ENCODE data around the gene ELFN1. TPM values are rescaled to one million over a fixed set of nuclear protein-coding genes. Genes with fewer than 3 reads are reported as not detected.

The ELFN1 gene
- total RNA-seq, 1 donor from 2014 or later: 19.7 TPM

- H4K20me1 ChIP-seq (ENCODE audit: insufficient read depth, low read length): peaks cover 13% of the 10 kb centered on the region
- Mint-ChIP-seq H3K27me3 (ENCODE audit: low read depth, unreplicated experiment) (no peaks in the 10 kb centered on the region), H3K27ac (ENCODE audit: unreplicated experiment) (no peak overlapping the region), H3K4me1 (ENCODE audit: low read depth, unreplicated experiment) (no peaks in the 10 kb centered on the region), H3K9me3 (ENCODE audit: unreplicated experiment) (peaks cover 8% of the 10 kb centered on the region), H3K36me3 (ENCODE audit: low read depth, unreplicated experiment) (peaks cover 26% of the 10 kb centered on the region), H3K4me3 (ENCODE audit: unreplicated experiment) (no peak overlapping the region)
- no peaks in the 10 kb centered on the region for H3K79me2 ChIP-seq (ENCODE audit: insufficient read depth, low read length)
- no peak for FAIRE-seq
- DNase-seq (ENCODE audit: low read depth): no peak
- no peak overlapping the region for H3K4me3 ChIP-seq (ENCODE audit: insufficient read depth, low read depth, low read length)
- no peak overlapping the region for H3K27ac ChIP-seq (ENCODE audit: low read depth, low read length)
- no peak for TF ChIP-seq EZH2 (IDR thresholded peaks at IDR 0.05; ENCODE audit: insufficient read depth, low read length)
- TF ChIP-seq CTCF (IDR thresholded peaks at IDR 0.05; ENCODE audit: insufficient read depth, low read depth, low read length): no peak
- H3K27me3 ChIP-seq (ENCODE audit: insufficient read depth, low read length): no peaks in the 10 kb centered on the region
- peaks cover 3% of the 10 kb centered on the region for H3K4me1 ChIP-seq (ENCODE audit: insufficient read depth, low read length)
- no peaks in the 10 kb centered on the region for H3K9me3 ChIP-seq (ENCODE audit: insufficient read depth, low read depth, low read length)
- no peak overlapping the region for H3K9ac ChIP-seq (ENCODE audit: low read length)
- no peaks in the 10 kb centered on the region for H3K36me3 ChIP-seq (ENCODE audit: insufficient read depth, low read length)
- H3K4me2 ChIP-seq (ENCODE audit: low read length): no peak overlapping the region
- no peak overlapping the region for H2AFZ ChIP-seq (ENCODE audit: low read depth, low read length)
These were observed 18.5 kb downstream of the ELFN1 start for GRCh38 chr7:1688542-1688941.

- Histone ChIP-seq H3K9me3 (ENCODE audit: insufficient read depth, low read depth, low read length) (no peaks in the 10 kb centered on the region), H3K79me2 (ENCODE audit: insufficient read depth, low read length) (no peaks in the 10 kb centered on the region), H3K36me3 (ENCODE audit: insufficient read depth, low read length) (no peaks in the 10 kb centered on the region), H3K9ac (ENCODE audit: low read length) (no peak overlapping the region), H3K4me3 (ENCODE audit: insufficient read depth, low read depth, low read length) (no peak overlapping the region), H3K27ac (ENCODE audit: low read depth, low read length) (no peak overlapping the region), H3K4me1 (ENCODE audit: insufficient read depth, low read length) (peaks cover 10% of the 10 kb centered on the region), H2AFZ (ENCODE audit: low read depth, low read length) (no peak overlapping the region), H3K27me3 (ENCODE audit: insufficient read depth, low read length) (no peaks in the 10 kb centered on the region), H4K20me1 (ENCODE audit: insufficient read depth, low read length) (peaks cover 13% of the 10 kb centered on the region), H3K4me2 (ENCODE audit: low read length) (no peak overlapping the region)
- Mint-ChIP-seq H3K4me3 (ENCODE audit: unreplicated experiment) (no peak overlapping the region), H3K36me3 (ENCODE audit: low read depth, unreplicated experiment) (peaks cover 23% of the 10 kb centered on the region), H3K4me1 (ENCODE audit: low read depth, unreplicated experiment) (peaks cover 2% of the 10 kb centered on the region), H3K27me3 (ENCODE audit: low read depth, unreplicated experiment) (no peaks in the 10 kb centered on the region), H3K9me3 (ENCODE audit: unreplicated experiment) (peaks cover 4% of the 10 kb centered on the region), H3K27ac (ENCODE audit: unreplicated experiment) (no peak overlapping the region)
- FAIRE-seq: no peak
- DNase-seq (ENCODE audit: low read depth): no peak
- TF ChIP-seq EZH2 (IDR thresholded peaks at IDR 0.05; ENCODE audit: insufficient read depth, low read length) (no peak), CTCF (IDR thresholded peaks at IDR 0.05; ENCODE audit: insufficient read depth, low read depth, low read length) (no peak)
These were observed 19.2 kb downstream of the ELFN1 start for GRCh38 chr7:1689311-1689710.

GRCh38 chr7:1690359-1690958, 20.4 kb downstream of the ELFN1 start:
- H3K4me1 ChIP-seq (ENCODE audit: insufficient read depth, low read length): peaks cover 13% of the 10 kb centered on the region
- no peaks in the 10 kb centered on the region for H3K36me3 ChIP-seq (ENCODE audit: insufficient read depth, low read length)
- no peak overlapping the region for H3K4me3 Mint-ChIP-seq (ENCODE audit: unreplicated experiment)
- peaks cover 22% of the 10 kb centered on the region for H4K20me1 ChIP-seq (ENCODE audit: insufficient read depth, low read length)
- no peak overlapping the region for H2AFZ ChIP-seq (ENCODE audit: low read depth, low read length)
- H3K4me2 ChIP-seq (ENCODE audit: low read length): no peak overlapping the region
- H3K27ac Mint-ChIP-seq (ENCODE audit: unreplicated experiment): no peak overlapping the region
- H3K27me3 Mint-ChIP-seq (ENCODE audit: low read depth, unreplicated experiment): no peaks in the 10 kb centered on the region
- FAIRE-seq: no peak
- no peak overlapping the region for H3K4me3 ChIP-seq (ENCODE audit: insufficient read depth, low read depth, low read length)
- H3K9me3 ChIP-seq (ENCODE audit: insufficient read depth, low read depth, low read length): no peaks in the 10 kb centered on the region
- no peak for DNase-seq (ENCODE audit: low read depth)
- TF ChIP-seq EZH2 (IDR thresholded peaks at IDR 0.05; ENCODE audit: insufficient read depth, low read length) (no peak), CTCF (IDR thresholded peaks at IDR 0.05; ENCODE audit: insufficient read depth, low read depth, low read length) (no peak)
- H3K4me1 Mint-ChIP-seq (ENCODE audit: low read depth, unreplicated experiment): peaks cover 7% of the 10 kb centered on the region
- H3K79me2 ChIP-seq (ENCODE audit: insufficient read depth, low read length): no peaks in the 10 kb centered on the region
- no peak overlapping the region for H3K27ac ChIP-seq (ENCODE audit: low read depth, low read length)
- H3K9me3 Mint-ChIP-seq (ENCODE audit: unreplicated experiment): peaks cover 2% of the 10 kb centered on the region
- no peak overlapping the region for H3K9ac ChIP-seq (ENCODE audit: low read length)
- peaks cover 22% of the 10 kb centered on the region for H3K36me3 Mint-ChIP-seq (ENCODE audit: low read depth, unreplicated experiment)
- H3K27me3 ChIP-seq (ENCODE audit: insufficient read depth, low read length): no peaks in the 10 kb centered on the region

Measured in astrocyte (in vitro differentiated cells and primary cell).